ENCODE measurements around the gene TTC22.

- TF ChIP-seq GATA2 (IDR thresholded peaks at IDR 0.05; ENCODE audit: low read depth, low read length) (no peak), GATA3 (IDR thresholded peaks at IDR 0.05; ENCODE audit: low read depth, low read length) (no peak)
Observed at GRCh38 chr1:54742282-54742681, 58.8 kb downstream of the TTC22 start.
